ENCODE results near the gene RGMA. TPM values are rescaled to one million over a fixed set of nuclear protein-coding genes. Genes with fewer than 3 reads are reported as not detected.

The RGMA gene
- total RNA-seq: not detected in 2 replicates

- no peak for DNase-seq (ENCODE audit: low read depth, low spot score)
Measured at GRCh38 chr15:93088981-93089726, at the start of gene RGMA. Gene RGMA (minus strand): TSS chr15:93089211. CDS start chr15:93088932, 279 bp downstream.

- no peak for DNase-seq (ENCODE audit: low read depth, low spot score)
Measured at GRCh38 chr15:93136606-93137005, 47.6 kb upstream of the RGMA start.

- DNase-seq (ENCODE audit: low read depth, low spot score): no peak
Measured at GRCh38 chr15:93135997-93136397, 47.0 kb upstream of the RGMA start.

- DNase-seq (ENCODE audit: low read depth, low spot score): no peak
Measured at GRCh38 chr15:93135459-93135858, 46.4 kb upstream of the RGMA start.

- DNase-seq (ENCODE audit: low read depth, low spot score): no peak
Measured at GRCh38 chr15:93131485-93132095, 42.6 kb upstream of the RGMA start.

GRCh38 chr15:93129702-93130488, 40.9 kb upstream of the RGMA start:
- no peak for DNase-seq (ENCODE audit: low read depth, low spot score)

GRCh38 chr15:93127286-93127685, 38.3 kb upstream of the RGMA start:
- DNase-seq (ENCODE audit: low read depth, low spot score): no peak

GRCh38 chr15:93126599-93126998, 37.6 kb upstream of the RGMA start:
- no peak for DNase-seq (ENCODE audit: low read depth, low spot score)

- DNase-seq (ENCODE audit: low read depth, low spot score): no peak
Measured at GRCh38 chr15:93126148-93126547, 37.1 kb upstream of the RGMA start.

- DNase-seq (ENCODE audit: low read depth, low spot score): no peak
Measured at GRCh38 chr15:93124126-93124525, 35.1 kb upstream of the RGMA start.

GRCh38 chr15:93121973-93122910, 33.2 kb upstream of the RGMA start:
- no peak for DNase-seq (ENCODE audit: low read depth, low spot score)

GRCh38 chr15:93121107-93121506, 32.1 kb upstream of the RGMA start:
- no peak for DNase-seq (ENCODE audit: low read depth, low spot score)

- DNase-seq (ENCODE audit: low read depth, low spot score): no peak
Measured at GRCh38 chr15:93118904-93119303, 29.9 kb upstream of the RGMA start.

GRCh38 chr15:93111451-93111850, 22.4 kb upstream of the RGMA start:
- no peak for DNase-seq (ENCODE audit: low read depth, low spot score)

- no peak for DNase-seq (ENCODE audit: low read depth, low spot score)
Measured at GRCh38 chr15:93110502-93111040, 21.6 kb upstream of the RGMA start.

GRCh38 chr15:93109336-93110102, 20.5 kb upstream of the RGMA start:
- no peak for DNase-seq (ENCODE audit: low read depth, low spot score)

GRCh38 chr15:93107646-93108045, 18.6 kb upstream of the RGMA start:
- no peak for DNase-seq (ENCODE audit: low read depth, low spot score)

GRCh38 chr15:93105485-93105884, 16.5 kb upstream of the RGMA start:
- no peak for DNase-seq (ENCODE audit: low read depth, low spot score)

GRCh38 chr15:93103823-93104222, 14.8 kb upstream of the RGMA start:
- DNase-seq (ENCODE audit: low read depth, low spot score): no peak

GRCh38 chr15:93102211-93102610, 13.2 kb upstream of the RGMA start:
- no peak for DNase-seq (ENCODE audit: low read depth, low spot score)
